GM18520 (cell line): ENCODE data around the gene TBX1.
A peak's percentile ranks its signal among the peaks of the same experiment; 100 is the strongest.
"Not testable (repeated sequence)": the region's sequence is repeated elsewhere in the genome, so short reads cannot be mapped to it uniquely, and the experiment has no call there.

Source experiments
- ATAC-seq: cut with Tn5 transposase; IDR thresholded peaks from one replicate; pipeline ENCODE4 v1.9.1; 2021; ENCODE audit not compliant: unreplicated experiment

The TBX1 gene

DNA sequence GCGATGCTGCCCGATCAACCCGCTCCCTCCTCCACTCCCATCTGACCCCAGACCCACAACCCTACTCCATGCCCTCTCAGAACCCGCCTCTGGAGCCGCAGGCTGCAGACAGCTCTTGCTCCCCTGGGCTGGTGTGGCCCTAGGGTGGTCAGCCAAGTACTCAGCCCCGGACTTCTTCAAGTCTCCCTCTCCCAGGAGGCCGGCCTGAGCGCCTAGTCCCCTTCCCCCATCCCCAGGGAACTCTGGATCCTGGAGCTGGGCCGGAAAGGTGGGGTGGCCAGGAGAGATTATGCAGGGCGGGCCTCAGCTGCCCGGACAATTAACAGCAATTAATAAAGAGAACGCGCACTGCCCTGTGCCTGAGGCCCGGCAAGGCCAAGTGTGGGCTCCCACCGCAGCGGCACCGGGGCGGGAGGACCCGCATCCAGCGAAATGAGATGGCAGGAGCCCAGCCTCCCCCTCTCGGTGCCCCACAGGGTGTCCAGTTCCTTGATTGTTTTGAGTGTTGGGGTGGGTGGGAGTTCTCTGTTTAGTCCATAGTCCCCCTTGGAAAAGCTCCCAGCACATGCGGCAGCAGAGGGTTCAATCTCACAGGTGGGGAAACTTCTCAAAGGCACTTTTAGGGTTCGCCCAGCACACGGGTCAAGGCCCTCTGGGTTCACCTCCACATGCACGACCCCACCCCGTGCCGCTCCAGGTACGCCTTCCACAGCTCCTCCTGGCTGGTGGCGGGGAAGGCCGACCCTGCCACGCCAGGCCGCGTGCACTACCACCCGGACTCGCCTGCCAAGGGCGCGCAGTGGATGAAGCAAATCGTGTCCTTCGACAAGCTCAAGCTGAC is 3.1 kb downstream of the TBX1 start:
- ATAC-seq, result no peak

DNA sequence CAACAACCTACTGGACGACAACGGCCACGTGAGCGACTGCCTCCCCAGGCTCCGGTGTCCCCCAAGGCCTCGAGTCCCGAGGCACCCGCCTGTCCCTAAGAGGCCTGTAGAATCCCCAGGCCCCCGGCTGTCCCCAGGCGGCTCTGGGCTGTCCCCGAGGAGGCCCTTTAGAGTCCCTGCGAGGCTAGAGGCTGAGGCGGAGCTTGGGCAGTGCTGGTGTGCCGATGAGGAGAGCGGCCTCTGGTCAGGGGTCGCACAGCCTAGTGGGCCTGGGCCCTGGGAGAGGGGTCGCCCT is 3.7 kb downstream of the TBX1 start:
- ATAC-seq, result no peak

DNA sequence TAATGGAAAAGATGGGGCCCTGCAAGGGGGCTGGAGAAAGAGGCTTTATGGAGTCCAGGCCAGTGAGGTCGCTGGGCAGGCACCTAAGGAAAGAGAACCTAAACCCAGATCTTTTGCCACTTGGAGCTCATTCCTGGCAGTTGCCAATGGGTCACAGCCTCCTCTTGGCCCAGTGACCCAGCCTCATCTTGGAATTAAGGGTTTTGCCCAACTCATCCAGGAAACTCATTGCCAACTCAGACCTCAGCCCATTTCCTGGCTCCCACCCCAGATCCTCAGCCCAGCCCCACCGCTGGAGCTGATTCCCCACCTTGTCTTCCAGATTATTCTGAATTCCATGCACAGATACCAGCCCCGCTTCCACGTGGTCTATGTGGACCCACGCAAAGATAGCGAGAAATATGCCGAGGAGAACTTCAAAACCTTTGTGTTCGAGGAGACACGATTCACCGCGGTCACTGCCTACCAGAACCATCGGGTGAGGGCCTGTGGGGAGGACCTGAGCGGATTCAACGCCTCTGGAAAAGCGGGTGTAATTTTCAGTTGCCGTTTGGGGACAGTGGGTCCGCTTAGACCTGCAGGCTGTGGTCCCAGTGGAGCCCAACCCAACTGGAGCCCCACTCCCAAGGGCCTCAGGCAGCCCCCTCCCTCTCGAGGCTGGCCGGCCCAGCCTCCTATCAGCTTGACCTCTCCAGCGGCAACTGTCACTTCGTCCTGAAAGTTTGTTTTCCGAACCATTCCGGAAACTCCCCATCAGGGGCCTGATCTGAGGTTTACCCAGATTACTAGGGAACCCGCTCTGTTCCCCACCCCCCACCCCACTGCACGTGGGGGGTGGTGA is 4.3 kb downstream of the TBX1 start:
- no peak for ATAC-seq

DNA sequence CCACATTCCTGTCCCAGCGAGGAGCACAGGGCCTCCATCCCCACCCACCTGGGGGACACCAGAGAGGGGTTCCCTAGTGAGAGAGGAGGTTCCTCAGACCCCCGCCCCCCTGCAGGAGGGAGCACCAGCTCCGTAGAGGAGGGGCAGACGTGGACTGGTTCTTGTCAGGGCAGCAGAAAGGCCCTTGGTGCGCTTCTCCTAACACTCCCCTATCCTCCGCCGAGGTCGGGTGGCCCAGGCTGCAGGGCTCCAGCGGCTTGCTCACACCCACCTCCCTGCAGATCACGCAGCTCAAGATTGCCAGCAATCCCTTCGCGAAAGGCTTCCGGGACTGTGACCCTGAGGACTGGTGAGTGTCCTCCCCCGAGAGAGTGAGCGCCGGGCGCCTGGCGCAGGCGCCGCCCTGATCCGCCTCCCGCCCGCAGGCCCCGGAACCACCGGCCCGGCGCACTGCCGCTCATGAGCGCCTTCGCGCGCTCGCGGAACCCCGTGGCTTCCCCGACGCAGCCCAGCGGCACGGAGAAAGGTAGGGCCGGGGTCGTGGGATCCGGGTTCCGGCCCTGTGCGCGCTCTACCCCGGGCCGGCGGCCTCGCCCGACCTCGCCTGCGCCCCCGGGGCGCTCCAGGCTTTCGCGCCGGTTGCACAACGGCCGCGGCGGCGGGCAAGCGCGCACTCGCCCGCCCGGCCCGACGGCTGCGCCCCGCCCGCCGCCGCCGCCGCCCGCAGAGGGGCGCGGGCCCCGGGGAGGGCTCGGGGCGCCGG is 5.1 kb downstream of the TBX1 start:
- ATAC-seq, result no peak

DNA sequence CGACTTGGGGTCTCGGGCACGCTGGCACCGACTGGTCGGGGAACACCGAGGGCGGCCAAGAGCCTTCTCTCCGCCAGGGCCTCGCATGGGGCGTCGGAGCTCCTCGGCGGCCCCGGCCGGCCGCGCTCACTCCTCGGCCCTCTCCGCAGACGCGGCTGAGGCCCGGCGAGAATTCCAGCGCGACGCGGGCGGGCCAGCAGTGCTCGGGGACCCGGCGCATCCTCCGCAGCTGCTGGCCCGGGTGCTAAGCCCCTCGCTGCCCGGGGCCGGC is 5.6 kb downstream of the TBX1 start:
- ATAC-seq, result no peak

DNA sequence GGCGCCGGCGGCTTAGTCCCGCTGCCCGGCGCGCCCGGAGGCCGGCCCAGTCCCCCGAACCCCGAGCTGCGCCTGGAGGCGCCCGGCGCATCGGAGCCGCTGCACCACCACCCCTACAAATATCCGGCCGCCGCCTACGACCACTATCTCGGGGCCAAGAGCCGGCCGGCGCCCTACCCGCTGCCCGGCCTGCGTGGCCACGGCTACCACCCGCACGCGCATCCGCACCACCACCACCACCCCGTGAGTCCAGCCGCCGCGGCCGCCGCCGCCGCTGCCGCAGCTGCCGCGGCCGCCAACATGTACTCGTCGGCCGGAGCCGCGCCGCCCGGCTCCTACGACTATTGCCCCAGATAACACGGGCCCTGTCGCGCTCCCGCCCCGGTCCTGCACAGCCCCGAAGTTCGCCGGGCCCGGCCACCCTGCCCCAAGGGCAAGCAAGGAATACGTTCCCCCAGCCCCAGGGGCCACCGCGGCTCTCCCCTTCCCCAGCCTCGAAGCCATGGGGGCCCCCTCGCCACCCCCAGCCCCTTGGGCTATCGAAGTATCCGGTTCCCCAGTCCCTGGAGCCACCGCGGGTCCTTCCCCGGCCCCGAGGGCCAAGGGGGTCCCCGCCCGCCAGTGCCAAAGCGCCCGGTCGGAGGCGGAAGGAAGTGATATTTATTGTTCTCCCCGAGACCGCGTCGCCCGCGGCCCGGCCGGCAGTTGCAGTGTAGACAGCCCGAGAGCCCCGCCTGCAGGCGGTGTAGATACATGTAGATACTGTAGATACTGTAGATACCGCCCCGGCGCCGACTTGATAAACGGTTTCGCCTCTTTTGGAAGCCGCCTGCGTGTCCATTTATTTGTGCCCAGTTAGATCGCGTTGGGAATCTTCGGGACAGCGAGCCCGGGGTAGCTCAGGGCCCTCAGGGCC is 6.2 kb downstream of the TBX1 start:
- no peak for ATAC-seq

DNA sequence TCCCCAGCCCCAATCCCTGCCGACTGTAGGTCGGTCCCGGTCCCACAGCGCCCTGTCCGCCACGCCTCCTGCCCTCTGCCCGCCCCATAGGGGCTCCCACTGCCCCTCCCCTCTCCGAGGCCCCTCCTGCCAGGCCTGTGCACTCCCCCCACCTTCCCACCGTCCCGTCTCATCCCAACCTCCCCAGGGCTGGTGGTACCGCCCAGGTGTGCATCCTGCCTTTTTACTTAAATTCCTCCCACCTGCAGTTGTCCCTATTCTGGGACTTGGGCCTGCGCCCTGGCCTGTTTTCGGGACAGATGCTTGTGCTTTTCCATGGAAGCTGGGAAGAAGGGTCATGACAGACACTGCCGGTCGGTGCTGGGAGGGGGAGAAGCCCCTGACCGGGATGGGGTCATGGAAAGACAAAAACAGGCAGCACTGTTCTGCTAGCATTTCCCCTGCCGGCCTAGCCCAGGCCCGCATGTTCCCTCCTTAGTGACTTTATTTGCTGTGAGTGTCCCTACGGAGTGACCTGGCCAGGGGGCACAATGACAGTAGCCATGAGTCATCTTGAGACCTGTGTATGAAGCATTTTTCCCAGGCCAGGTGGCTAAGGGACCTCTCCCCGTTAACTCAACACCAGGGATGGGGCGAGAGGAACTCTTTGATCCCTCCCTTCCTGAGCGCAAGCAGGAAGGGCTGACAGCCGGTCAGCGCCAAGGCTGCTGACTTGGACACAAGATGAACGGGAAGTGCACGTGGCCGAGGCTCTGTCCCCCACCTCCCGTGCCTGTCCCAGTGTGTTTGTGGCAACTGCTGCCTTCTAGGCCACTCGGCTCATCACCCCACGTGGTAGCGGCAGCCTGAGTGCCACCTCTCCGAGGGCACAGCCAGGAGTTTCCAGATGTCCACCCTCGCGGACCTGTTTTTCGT is 7.1 kb downstream of the TBX1 start:
- ATAC-seq, result no peak

DNA sequence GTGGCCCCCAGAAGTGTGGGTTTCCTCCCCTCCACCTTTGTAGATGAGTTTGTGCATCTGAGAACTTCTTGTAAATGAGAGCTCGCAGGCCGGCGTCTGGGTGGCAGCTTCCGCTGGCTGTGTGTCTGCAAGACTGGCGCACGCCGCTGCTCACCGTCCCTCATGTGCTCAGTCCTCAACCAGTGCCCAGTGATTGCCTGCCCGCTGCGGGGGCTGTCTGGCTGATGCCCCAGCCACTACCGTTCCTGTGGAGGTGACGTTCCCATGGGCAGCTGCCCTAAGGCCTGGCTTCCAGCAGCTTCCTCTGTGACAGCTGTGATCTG is 8.8 kb downstream of the TBX1 start:
- ATAC-seq, result no peak

DNA sequence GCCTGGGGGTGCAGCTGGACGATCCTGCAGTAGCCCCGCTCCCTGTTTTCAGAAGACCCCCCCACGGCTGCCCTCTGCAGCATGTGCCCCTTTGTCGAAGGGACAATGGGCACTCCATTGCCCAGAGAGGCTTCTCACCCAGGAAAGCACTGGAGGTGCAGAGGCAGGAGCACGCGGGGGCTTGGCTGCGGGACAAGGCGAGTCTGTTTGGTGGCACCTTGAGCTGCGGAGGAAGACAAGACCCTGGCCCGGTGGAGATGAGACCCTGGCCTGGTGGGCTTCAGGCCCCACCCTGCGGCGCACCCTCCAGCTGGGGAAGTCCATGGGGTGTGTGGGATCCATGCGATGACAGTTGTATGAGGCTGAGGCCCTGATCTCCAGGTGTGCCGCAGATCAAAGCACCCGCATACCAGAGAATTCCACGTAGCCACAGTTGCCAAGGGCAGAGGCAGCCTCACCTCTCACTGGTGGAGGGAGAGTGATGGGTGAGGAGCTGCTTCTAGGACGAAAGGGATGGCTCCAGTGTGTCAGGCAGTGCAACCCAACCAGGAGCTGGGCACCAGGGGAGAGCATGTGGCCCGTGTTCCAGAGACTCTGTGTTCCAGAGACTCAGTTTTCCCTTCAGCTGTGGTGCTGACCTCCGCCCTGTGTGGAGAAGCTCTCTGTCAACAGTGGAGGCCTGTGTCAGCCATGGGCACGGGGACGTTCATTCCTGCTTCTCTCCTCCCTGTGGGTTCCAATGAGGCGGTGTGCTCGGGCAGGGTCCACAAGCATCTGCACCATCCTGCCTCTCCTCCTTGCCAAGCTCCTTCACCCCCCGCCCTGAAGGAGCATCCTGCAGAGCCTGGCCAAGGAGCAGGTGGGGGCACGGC is 10.0 kb downstream of the TBX1 start:
- ATAC-seq, result no peak

DNA sequence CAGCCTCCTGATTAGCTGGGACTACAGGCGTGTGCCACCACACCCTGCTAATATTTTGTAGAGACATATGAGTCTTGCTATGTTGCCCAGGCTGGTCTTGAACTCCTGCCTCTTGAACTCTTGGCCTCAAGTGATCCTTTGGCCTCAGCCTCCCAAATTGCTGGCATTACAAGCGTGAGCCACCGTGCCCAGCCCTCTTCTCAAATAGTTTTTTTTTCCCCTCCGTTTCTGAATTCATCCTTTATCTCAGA is 11.8 kb downstream of the TBX1 start:
- no peak for ATAC-seq

DNA sequence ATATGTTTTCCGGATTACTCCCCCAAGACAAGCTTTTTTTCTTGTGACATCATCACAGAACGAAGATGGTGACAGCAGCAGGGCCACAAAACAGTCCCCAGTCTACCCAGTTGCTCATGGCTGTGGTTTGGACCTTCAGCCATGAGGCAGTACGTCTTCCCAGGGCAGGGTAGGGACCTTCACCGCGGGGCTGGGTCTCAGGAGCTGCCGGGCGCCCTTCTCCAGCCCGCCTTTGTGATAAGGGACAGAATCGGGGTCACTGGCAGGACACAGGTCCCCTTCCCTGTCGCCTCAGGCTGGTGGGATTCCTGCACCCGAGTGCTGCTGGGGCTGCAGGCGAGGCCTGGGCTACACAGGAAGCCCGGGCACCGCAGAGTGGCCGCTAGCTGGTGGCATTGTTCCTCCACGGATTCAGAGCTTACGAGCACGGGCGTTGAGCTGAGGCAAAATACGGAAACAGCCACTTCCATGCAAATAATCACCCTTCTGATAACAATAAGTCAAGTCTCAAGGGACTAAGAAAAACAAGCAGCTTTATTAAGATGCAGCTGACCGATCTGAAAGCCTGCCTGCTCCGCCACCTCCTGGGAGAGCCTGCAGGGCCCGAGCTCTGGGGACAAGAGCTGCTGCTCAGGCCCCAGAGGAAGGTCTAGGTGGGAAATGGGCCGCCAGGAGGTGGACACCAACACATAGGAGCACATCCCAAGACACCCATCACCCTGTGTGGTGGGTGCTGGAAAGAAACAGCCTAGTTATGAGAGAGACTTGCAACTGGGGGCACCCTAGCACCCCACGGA is 12.3 kb downstream of the TBX1 start:
- peak; percentile 56 for ATAC-seq

DNA sequence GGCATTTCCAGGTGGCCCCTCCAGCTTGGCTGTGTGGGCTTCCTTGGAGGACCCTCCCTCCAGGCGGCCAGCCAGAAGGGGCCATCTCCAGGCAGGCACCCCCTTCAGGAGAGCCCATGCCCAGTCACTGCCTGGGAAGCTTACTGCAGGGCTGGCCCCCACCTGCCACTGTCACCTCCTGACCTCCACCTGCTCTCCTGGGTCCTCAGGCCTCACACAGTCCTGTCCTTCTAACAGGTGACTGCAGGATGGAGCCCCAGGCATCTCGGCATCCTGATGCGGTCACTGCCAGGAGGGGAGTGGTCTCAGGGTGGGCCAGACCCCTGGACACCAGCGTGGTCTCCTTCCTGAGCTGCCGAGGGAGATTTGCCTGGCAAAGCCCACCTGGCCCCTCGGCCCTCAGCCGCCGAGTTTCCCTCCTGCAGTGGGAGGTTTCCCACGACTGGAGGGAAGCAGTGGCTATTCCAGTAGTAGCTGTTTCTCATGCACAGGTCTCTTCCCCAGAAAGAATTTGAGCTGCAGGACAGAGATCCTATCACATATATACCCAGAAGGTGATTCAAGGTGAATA is 13.0 kb downstream of the TBX1 start:
- ATAC-seq, result no peak

DNA sequence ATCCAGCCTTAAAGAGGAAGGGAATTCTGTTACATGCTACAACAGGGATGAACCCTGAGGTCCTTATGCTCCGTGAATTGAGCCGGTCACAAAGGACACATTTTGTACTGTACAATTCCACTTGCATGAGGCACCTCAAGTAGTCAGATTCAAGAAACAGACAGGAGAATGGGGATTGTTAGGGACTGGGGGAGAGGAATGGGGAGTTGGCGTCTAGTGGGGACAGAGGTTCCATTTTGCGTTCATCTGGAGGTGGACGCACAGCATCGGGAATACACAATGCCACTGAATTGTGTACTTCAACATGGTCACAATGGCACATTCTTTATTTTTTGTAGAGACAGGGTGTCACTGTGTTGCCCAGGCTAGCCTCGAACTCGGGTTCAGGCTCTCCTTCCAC is 14.1 kb downstream of the TBX1 start:
- no peak for ATAC-seq

DNA sequence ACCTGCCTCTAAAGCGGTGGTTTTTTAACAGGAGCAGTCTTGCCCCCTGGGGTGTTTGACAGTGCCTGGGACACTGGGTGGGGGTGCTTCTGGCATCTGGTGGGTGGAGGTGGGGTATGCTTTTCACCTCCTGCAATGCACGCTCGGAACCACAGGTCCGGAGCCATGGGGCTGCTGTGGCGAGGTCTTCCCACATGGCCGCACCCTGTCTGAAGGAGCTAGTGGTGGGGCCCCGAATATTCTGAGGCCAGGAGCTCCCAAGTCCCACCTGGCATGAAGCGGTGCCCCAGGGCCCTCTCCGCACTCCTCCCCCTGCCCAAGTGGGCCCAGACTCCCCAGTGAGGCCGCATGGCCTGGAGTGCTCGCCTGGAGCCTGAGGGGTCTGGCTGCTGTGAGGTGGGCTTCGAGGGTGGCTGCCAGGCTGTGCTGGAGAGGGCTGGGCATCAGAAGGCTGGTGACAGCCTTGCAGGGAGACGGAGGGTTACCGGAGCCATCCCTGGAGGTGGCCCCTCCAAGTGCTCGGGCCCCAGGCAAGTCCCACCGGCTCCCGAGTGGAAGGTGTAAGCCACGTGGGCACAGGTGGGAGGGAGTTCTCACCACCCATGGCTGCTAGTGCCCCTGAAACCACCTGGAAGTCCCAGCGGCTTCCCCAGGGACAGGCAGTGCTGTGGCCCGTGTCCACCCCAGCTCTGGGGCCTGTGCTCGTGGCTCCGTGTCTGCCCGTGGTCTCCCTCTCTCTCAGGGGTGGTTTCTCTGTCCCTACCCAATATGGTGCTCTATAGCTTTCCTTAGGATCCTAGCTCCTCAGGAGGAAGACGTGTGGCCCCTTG is 15.1 kb downstream of the TBX1 start:
- no peak for ATAC-seq

DNA sequence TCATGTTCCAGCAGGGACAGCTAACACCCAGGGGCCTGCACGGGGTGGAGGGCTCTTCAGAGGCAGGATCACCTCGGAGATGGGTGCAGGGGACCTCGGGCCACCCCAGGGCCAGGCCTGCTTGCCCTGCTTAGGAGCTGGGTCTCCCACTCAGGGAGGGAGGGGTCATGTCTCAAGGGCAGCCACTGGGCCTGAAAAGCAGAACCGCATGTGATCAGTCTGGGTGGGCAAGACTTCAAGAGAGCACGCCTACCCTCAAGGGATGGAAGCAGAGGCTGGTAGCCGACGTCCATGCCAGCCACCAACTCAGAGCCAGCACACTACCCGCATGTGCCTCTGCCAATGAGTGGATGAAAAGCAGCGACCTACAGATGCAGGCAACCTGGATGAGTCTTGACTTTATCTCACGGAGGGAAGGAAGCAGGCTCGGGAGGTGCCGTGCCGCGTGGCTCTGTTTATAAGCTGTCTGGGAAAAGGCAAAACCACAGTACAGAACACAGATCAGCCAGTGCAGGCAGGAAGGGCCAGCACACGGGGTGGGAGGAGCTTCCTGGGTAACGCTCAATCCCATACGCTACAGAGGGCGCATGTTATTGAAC is 16.0 kb downstream of the TBX1 start:
- no peak for ATAC-seq

DNA sequence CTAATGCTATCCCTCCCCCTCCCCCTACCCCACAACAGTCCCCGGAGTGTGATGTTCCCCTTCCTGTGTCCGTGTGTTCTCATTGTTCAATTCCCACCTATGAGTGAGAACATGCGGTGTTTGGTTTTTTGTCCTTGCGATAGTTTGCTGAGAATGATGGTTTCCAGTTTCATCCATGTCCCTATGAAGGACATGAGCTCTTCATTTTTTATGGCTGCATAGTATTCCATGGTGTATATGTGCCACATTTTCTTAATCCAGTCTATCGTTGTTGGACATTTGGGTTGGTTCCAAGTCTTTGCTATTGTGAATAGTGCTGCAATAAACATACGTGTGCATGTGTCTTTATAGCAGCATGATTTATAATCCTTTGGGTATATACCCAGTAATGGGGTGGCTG is 16.6 kb downstream of the TBX1 start:
- not testable (repeated sequence) for ATAC-seq

DNA sequence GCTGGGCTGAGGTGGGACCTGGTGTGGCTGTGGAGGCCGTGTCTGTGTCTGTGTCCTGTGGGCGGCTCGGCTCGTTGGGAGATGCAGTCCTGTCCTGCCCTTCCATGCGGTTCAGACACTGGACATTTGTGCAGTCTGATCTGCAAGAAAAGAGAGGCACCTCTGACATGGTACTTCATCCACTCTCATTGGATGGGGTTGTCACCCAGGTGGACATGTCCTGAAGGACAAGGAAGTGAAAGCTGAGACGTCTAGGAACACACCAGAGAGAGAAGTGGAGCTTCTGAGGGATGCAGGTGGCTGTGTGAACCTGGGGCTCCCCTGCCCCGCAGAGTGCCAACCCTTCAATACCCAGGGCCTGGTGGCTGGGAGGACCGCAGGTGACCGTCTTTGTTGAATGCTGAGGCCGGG is 18.4 kb downstream of the TBX1 start:
- no peak for ATAC-seq
